BE2C (cell line): ENCODE results near the gene PMAIP1.

Experiments used
- DNase-seq: peaks from one replicate; pipeline ENCODE4 v3.0.0-alpha.2; 2020
- H3K27me3 ChIP-seq: fragments of 250-450 bp; sonication (Bioruptor Pico); 2 replicates; pipeline ENCODE4 v1.5.1; 2020; ENCODE audit warnings: mild to moderate bottlenecking
- H3K36me3 ChIP-seq: fragments of 250-450 bp; sonication (Bioruptor Pico); 2 replicates; pipeline ENCODE4 v1.5.1; 2020; ENCODE audit warnings: mild to moderate bottlenecking
- H3K4me1 ChIP-seq: fragments of 250-450 bp; sonication (Bioruptor Pico); 2 replicates; pipeline ENCODE4 v1.5.1; 2020
- H3K4me3 ChIP-seq: 2 replicates; pipeline ENCODE4 v1.5.1; 2011; ENCODE audit warnings: low read depth, low read length
- H3K9me3 ChIP-seq: fragments of 250-450 bp; sonication (Bioruptor Pico); 2 replicates; pipeline ENCODE4 v1.5.1; 2020
- TF ChIP-seq, protein P1 (sequence below): IDR thresholded peaks from 2 replicates; pipeline ENCODE4 v1.5.1; 2012; ENCODE audit warnings: mild to moderate bottlenecking, low read depth, low read length

Gene PMAIP1

GRCh38 chr18:59902993-59903610 is 3.3 kb downstream of the PMAIP1 start:
- H3K4me1 ChIP-seq = peaks cover 2% of the 10 kb centered on the region; the same call in 1 of the 2 replicates
- H3K27me3 ChIP-seq = no peaks in the 10 kb centered on the region
- H3K4me3 ChIP-seq = no peak overlapping the region

DNA sequence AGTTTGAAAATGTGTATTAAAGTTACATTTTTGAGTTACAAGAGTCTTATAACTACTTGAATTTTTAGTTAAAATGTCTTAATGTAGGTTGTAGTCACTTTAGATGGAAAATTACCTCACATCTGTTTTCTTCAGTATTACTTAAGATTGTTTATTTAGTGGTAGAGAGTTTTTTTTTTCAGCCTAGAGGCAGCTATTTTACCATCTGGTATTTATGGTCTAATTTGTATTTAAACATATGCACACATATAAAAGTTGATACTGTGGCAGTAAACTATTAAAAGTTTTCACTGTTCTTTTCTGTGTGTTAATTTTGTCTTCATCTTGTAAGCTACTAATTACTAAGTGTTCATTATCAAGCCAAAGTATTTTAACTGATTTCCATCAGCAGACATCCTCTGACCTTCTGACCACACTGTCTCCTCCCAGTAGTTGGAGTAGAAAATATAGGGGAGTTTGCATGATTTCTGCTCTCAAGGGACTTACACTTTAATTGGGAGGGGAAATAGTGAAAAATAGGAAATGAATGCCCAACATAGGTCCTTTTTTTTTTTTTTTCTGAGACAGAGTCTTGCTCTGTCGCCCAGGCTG is 4.3 kb downstream of the PMAIP1 start:
- no peak overlapping the region for H3K4me3 ChIP-seq
- H3K4me1 ChIP-seq = peaks cover 2% of the 10 kb centered on the region; the same call in 1 of the 2 replicates

More at GRCh38 chr18:59902993-59903610, 3.3 kb downstream of the PMAIP1 start:
- Histone ChIP-seq H3K9me3 (no peaks in the 10 kb centered on the region), H3K36me3 (peaks cover 8% of the 10 kb centered on the region)
- no peak for DNase-seq
- TF ChIP-seq, protein P1, sequence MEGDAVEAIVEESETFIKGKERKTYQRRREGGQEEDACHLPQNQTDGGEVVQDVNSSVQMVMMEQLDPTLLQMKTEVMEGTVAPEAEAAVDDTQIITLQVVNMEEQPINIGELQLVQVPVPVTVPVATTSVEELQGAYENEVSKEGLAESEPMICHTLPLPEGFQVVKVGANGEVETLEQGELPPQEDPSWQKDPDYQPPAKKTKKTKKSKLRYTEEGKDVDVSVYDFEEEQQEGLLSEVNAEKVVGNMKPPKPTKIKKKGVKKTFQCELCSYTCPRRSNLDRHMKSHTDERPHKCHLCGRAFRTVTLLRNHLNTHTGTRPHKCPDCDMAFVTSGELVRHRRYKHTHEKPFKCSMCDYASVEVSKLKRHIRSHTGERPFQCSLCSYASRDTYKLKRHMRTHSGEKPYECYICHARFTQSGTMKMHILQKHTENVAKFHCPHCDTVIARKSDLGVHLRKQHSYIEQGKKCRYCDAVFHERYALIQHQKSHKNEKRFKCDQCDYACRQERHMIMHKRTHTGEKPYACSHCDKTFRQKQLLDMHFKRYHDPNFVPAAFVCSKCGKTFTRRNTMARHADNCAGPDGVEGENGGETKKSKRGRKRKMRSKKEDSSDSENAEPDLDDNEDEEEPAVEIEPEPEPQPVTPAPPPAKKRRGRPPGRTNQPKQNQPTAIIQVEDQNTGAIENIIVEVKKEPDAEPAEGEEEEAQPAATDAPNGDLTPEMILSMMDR = no peak

DNA sequence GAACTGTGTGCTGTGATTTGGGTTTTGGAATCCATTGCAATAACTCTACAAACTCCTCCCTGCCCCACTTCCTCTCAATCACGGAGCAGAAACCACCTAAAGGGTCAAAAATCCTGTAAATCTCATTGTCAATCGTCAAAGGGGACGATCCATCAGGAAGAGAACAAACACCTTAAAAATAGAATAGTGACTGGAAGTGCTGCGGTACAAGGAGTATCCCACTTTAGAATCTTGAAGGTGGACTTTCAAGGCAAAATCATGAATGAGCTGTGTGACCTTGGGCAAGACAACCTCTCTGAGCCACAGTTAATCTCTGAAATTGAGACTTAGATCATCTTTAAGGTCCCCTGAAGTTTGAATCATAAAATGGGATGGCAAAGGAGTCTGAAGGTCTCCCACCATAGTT is 5.9 kb downstream of the PMAIP1 start:
- H3K27me3 ChIP-seq = no peaks in the 10 kb centered on the region
- peaks cover 8% of the 10 kb centered on the region for H3K36me3 ChIP-seq
- DNase-seq = no peak
- no peaks in the 10 kb centered on the region for H3K9me3 ChIP-seq
- TF ChIP-seq, protein P1 = no peak
- no peak overlapping the region for H3K4me3 ChIP-seq
- H3K4me1 ChIP-seq = peaks cover 2% of the 10 kb centered on the region; the same call in 1 of the 2 replicates

More for the DNA sequence above, 4.3 kb downstream of the PMAIP1 start:
- H3K27me3 ChIP-seq = no peaks in the 10 kb centered on the region
- DNase-seq = no peak
- no peaks in the 10 kb centered on the region for H3K9me3 ChIP-seq
- TF ChIP-seq, protein P1 = no peak
- H3K36me3 ChIP-seq = peaks cover 8% of the 10 kb centered on the region

GRCh38 chr18:59906203-59906602 is 6.4 kb downstream of the PMAIP1 start:
- DNase-seq = no peak
- Histone ChIP-seq H3K9me3 (no peaks in the 10 kb centered on the region), H3K36me3 (peaks cover 8% of the 10 kb centered on the region), H3K27me3 (no peaks in the 10 kb centered on the region), H3K4me3 (no peak overlapping the region), H3K4me1 (peaks cover 2% of the 10 kb centered on the region; the same call in 1 of the 2 replicates)
- TF ChIP-seq, protein P1 = no peak

GRCh38 chr18:59907172-59907571 is 7.4 kb downstream of the PMAIP1 start:
- H3K4me1 ChIP-seq = peaks cover 2% of the 10 kb centered on the region; the same call in 1 of the 2 replicates
- H3K36me3 ChIP-seq = peaks cover 8% of the 10 kb centered on the region
- TF ChIP-seq, protein P1 = no peak
- no peak overlapping the region for H3K4me3 ChIP-seq
- H3K27me3 ChIP-seq = no peaks in the 10 kb centered on the region
- no peaks in the 10 kb centered on the region for H3K9me3 ChIP-seq
- DNase-seq = no peak

DNA sequence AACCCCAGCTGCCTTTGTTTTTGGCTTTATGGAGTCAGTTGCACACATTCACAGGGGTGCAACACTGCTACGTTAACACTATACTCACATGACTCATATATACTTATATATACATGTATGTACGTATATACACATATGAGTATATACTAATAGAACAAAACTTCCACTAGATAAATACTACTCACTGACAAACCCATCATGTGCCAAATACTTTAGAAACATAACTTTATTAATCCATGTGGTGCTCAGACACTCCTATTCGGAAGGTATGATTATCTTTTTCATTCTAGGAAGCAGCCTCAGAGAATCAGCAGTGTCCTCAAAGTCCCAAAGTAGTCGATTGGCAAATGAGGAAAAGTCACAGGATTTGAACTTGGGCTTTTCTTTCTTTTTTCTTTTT is 7.9 kb downstream of the PMAIP1 start:
- TF ChIP-seq, protein P1 = no peak
- H3K36me3 ChIP-seq = peaks cover 5% of the 10 kb centered on the region
- DNase-seq = no peak
- peaks cover 2% of the 10 kb centered on the region; the same call in 1 of the 2 replicates for H3K4me1 ChIP-seq
- H3K9me3 ChIP-seq = no peaks in the 10 kb centered on the region
- no peak overlapping the region for H3K4me3 ChIP-seq
- no peaks in the 10 kb centered on the region for H3K27me3 ChIP-seq
